SK-N-SH (cell line): ENCODE measurements around the gene ACRBP.

Experiments
- CHD2 ChIP-seq: fragments of 150-350 bp; IDR thresholded peaks from 2 replicates; pipeline ENCODE4 v1.6.1; 2018; ENCODE audit warnings: low read length; ENCODE audit not compliant: partially characterized antibody
- FOXM1 ChIP-seq: IDR thresholded peaks from 2 replicates; pipeline ENCODE4 v1.4.0; 2012; ENCODE audit warnings: low read depth, mild to moderate bottlenecking
- GABPA ChIP-seq: IDR thresholded peaks from 2 replicates; pipeline ENCODE4 v1.4.0; 2012; ENCODE audit warnings: low read depth, mild to moderate bottlenecking
- POLR2AphosphoS5 ChIP-seq: IDR thresholded peaks from 2 replicates; pipeline ENCODE4 v1.6.1; 2012; ENCODE audit warnings: low read depth, low read length
- REST ChIP-seq: IDR thresholded peaks from 2 replicates; pipeline ENCODE4 v1.6.1; 2012; ENCODE audit warnings: mild to moderate bottlenecking, low read depth, low read length, moderate library complexity
- SIN3A ChIP-seq: IDR thresholded peaks from 2 replicates; pipeline ENCODE4 v1.6.1; 2012; ENCODE audit warnings: low read depth, mild to moderate bottlenecking, low read length, moderate library complexity, borderline replicate concordance
- TCF12 ChIP-seq: IDR thresholded peaks from 2 replicates; pipeline ENCODE4 v1.4.0; 2012
- TF ChIP-seq, protein P1 (sequence below): IDR thresholded peaks from 2 replicates; pipeline ENCODE4 v1.4.0; 2012; ENCODE audit warnings: low read depth
- TF ChIP-seq, protein P2 (sequence below): fragments of 200-600 bp; sonication (generic); IDR thresholded peaks from 2 replicates; pipeline ENCODE4 v1.6.1; 2017; ENCODE audit warnings: antibody characterized with exemption, mild to moderate bottlenecking, moderate library complexity

DNA sequence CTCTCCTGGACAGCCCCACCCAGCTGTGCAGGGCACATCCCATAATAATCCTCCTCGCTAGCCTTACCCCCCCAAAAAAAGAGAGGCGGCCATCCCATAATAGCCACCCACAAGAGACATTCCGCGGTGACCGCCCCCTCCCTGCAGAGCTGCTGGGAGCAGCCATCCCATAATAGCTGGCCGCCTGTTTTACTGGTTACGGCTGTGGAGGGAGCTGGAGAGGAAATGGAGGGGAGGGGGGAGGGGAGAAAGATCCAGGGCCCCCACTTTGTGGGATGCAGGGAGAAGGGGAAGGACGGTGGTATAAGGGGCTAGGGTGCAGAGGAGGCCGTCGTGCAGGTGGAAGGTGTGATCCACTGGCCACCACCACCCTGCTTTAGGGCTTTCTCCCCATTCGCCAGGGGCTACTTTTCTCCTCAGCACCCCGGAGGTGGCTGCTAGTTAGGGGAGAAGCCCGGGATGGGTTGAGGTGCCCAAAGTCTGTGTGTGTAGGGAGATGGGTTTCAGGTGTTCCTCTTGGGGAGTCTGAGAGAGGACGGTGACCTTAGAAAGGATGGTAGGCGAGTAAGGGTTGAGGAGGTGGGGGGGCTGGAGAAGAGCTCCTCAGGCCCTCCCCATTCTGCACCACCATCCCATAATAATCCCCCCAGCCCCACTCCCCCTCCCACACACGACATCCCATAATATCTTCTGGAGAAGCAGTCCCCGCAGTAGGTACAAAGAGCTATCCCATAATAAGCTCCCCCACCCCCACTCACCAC is 34.0 kb downstream of the ACRBP start:
- no peak for TF ChIP-seq FOXM1
- TF ChIP-seq, protein P1, sequence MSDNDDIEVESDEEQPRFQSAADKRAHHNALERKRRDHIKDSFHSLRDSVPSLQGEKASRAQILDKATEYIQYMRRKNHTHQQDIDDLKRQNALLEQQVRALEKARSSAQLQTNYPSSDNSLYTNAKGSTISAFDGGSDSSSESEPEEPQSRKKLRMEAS: no peak
- TF ChIP-seq CHD2: no peak
- TF ChIP-seq, protein P2, sequence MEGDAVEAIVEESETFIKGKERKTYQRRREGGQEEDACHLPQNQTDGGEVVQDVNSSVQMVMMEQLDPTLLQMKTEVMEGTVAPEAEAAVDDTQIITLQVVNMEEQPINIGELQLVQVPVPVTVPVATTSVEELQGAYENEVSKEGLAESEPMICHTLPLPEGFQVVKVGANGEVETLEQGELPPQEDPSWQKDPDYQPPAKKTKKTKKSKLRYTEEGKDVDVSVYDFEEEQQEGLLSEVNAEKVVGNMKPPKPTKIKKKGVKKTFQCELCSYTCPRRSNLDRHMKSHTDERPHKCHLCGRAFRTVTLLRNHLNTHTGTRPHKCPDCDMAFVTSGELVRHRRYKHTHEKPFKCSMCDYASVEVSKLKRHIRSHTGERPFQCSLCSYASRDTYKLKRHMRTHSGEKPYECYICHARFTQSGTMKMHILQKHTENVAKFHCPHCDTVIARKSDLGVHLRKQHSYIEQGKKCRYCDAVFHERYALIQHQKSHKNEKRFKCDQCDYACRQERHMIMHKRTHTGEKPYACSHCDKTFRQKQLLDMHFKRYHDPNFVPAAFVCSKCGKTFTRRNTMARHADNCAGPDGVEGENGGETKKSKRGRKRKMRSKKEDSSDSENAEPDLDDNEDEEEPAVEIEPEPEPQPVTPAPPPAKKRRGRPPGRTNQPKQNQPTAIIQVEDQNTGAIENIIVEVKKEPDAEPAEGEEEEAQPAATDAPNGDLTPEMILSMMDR: no peak
- no peak for TF ChIP-seq POLR2AphosphoS5
- TF ChIP-seq REST: no peak
- TF ChIP-seq GABPA: no peak
- no peak for TF ChIP-seq TCF12
- no peak for TF ChIP-seq SIN3A
